ENCODE data around the gene SPAAR.
"Not testable (repeated sequence)": the region's sequence is repeated elsewhere in the genome, so short reads cannot be mapped to it uniquely, and the experiment has no call there.

The SPAAR gene

GRCh38 chr9:35923927-35924763, 14.9 kb downstream of the SPAAR start:
- no peak for DNase-seq

DNA sequence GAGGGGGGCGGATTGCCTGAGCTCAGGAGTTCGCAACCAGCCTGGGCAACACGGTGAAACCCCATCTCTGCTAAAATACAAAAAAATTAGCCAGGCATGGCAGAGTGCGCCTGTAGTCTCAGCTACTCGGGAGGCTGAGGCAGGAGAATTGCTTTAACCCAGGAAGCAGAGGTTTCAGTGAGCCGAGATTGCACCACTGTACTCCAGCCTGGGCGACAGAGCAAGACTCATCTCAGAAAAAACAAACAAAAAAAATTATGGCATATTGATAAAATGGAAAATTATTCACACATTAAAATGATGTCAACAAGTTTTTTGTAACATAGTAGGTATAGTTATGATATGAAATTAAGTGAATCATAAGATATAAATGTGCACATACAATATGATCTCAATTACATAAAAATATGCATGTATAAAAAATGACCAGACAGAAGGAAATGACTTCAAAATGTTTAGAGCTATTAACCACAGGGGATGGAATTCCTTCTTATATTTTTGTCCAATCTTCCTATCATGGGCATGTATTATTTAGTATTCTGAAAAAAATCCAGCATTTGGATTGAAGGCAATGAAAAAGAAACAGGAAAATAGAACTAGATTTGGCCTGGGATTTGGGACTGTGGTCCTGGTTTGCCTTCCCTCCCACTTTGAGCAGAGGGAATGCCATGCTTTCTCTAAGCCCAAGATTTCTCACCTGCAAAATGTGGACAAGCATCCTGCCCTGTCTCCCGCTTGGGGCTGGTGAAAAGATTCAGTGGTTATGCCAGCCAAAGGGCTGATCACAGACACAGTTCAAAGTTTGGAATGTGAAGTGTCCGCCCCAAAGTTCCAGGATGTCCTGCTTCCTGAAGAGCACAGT, 19.5 kb downstream of the SPAAR start:
- no peak for DNase-seq

DNA sequence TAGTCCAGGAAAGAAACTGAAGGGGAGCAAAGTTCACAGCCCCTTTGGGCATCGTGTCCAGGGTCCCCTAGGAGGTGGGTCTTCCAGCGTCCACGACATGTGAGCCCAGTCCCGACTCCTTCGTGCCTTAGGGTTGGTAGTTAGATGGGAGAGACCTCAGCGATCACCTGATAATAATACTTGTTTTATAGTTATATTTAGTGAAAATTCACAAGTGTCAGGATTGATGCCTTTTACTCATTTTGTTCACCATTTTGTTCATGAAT, 20.1 kb downstream of the SPAAR start:
- DNase-seq, result no peak

GRCh38 chr9:35930521-35930920, 21.2 kb downstream of the SPAAR start:
- no peak for DNase-seq

DNA sequence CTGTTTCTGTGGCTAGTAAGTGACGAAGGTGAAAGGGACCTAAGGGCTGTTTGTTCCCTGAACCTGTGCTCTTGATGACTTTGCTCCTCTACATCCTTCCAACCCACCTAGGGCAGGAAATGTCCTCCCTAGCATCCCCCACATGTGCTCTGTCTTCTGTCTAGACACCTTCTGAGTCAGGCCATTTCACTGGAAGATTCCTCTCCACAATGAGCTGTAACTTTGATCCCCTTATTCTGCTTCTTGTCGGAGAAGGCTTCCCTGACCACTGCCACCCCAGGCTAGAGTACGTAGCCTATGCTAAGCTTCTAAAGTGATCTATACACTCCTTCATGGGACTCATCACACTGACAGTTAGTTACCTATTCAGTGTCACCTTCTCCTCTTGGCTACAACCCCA, 21.7 kb downstream of the SPAAR start:
- DNase-seq, result no peak

DNA sequence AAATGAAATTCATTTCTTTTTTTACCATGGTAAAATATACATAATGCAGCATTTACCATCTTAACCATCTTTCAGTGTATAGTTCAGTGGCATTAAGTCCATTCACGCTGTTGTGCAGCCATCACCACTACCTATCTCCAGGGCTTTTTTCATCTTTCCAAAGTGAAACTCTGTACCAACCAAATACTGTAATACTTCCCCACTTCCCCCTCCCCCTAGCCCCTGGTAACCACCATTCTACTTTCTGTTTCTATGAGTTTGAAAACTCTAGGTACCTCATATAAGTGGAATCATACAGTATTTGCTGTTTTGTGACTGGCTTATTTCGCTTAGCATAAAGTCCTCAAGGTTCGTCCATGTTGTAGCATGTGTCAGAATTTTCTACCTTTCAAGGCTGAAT, 23.4 kb downstream of the SPAAR start:
- DNase-seq, result no peak

- DNase-seq, result no peak
Observed at GRCh38 chr9:35933550-35934067, 24.3 kb downstream of the SPAAR start.

- not testable (repeated sequence) for DNase-seq
Observed at GRCh38 chr9:35934069-35934468, 24.8 kb downstream of the SPAAR start.

DNA sequence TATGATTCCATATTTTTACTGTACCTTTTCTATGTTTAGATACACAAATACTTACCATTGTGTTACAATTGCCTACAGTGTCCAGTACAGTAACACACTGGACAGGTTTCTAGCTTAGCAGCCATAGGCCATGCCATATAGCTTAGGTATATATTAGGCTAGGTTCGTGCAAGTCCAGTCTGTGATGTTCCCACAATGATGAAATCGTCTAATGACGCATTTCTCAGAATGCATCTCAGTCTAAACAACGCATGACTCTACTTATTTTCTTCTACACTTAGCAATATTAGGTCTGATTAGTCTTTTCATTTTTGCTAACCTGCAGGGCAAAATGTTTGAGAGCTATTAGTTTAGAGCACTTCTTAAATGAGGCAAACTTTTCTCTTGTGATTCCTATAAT, 26.0 kb downstream of the SPAAR start:
- no peak for DNase-seq

DNA sequence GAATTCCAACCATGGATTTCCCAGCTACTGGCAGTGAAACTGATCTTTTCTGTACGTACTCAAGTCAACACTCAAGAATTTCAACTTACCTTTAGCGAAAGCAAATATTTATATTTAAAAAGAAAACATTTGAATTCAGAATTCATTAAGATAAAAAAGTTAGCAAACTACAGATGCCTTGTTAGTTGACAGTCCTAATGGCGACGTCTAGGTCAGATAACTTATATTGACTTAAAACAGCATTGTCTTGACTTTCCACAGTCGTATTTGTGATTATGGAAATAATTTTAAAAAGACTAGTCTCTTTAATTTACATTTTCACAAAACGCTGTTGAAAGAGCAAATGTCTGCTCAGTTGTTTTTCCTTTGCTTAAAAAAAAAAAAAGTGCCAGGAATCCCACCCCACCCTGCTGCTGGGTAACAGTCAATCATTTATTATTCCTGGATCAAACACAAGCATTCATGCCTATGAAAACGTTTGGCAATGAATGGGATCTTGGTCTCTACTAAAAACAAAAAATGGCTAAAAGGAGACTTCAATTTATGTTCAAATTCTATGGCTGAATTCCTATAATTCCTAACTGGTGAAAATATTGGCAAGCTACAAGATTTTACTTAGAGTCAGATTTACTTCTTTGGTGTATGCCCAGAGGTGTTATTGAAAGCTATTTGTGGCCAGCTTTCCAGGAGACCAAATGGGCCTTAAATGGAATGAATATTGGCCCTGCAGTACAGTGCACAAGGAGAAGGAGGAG, 26.6 kb downstream of the SPAAR start:
- no peak for DNase-seq

GRCh38 chr9:35937227-35937626, 27.9 kb downstream of the SPAAR start:
- no peak for DNase-seq

GRCh38 chr9:35938474-35939356, 29.4 kb downstream of the SPAAR start:
- DNase-seq, result no peak

- DNase-seq, result no peak
Observed at GRCh38 chr9:35939679-35940250, 30.5 kb downstream of the SPAAR start.

- no peak for DNase-seq
Observed at GRCh38 chr9:35940458-35941407, 31.4 kb downstream of the SPAAR start.

GRCh38 chr9:35942286-35942685, 33.0 kb downstream of the SPAAR start:
- DNase-seq, result no peak

- no peak for DNase-seq
Observed at GRCh38 chr9:35944173-35944572, 34.9 kb downstream of the SPAAR start.

GRCh38 chr9:35944841-35945240, 35.6 kb downstream of the SPAAR start:
- DNase-seq, result no peak

DNA sequence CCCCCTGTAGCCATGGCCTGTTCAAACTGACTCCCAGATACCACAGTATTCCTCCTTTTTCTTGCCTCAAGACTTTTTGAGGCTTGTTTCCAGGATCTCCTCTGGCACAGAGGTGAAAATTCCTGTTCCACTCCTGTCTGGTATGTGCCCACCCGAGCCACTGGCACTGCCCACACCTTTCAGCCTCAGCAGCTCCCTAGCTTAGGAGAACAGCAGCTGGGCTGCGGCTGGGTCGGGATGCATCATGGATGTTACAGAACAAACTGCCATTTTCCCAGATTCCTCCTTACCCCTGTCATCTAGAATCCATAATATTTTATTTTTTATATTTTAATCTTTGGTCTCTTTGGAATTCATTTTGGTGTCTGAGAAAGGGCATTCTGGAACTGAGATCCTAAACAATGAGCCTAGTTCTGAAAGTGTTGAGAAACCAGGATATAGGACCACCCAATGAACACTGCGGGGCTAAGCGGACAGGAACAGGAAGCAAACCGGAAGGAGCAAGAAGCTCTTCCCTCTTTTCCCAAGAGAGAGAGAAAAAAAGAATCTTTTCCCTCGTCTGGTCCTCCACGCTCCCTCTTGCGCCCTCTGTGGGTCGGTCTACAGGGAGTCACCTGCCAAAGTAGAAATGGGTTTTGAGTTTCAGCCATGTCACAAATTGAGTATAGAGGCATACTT, 36.2 kb downstream of the SPAAR start:
- peak; percentile 35 for DNase-seq

GRCh38 chr9:35948451-35948850, 39.2 kb downstream of the SPAAR start:
- no peak for DNase-seq

DNA sequence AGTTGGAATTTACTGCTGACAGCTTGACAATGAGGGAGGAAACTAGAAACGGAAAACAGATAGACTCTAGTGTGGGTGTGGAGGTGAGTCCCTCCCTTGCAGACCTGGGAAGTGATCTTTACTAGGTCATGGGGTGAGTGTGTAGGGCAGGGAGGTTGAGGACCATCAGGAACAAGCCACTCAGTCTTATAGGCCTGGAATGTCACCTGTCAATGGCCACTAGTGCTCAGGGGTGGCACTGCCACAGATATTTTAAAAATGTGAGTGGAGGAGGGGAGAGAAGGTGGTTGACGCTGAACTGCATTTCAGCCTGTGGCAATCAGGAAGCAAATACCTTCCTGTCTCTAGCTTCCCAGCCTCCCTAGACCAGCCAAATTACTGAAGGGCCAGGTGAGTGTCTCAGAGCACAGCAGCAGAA, 39.6 kb downstream of the SPAAR start:
- DNase-seq, result no peak

Measured in DMS153 (cell line).